ENCODE results near the gene HPX. TPM values are rescaled to one million over a fixed set of nuclear protein-coding genes. Genes with fewer than 3 reads are reported as not detected.

HPX gene
- total RNA-seq, 4 donors from 2014 or later, result 8.7 to 17.6 TPM; not detected in 2

GRCh38 chr11:6486938-6487337 lies 46.2 kb upstream of the HPX start:
- no peak for ATAC-seq
- no peak overlapping the region for H3K27ac ChIP-seq
- no peaks in the 10 kb centered on the region for H3K9me3 ChIP-seq
- no peak for DNase-seq
- peaks cover 0 to 38% of the 10 kb centered on the region in 2 donors for H3K36me3 ChIP-seq
- no peaks in the 10 kb centered on the region for H3K27me3 ChIP-seq
- intact Hi-C loops (cut with DNase I; ENCODE audit: low total_unique reads), result no loop called here
- no peak overlapping the region for H3K4me3 ChIP-seq
- in situ Hi-C loops (cut with MboI; ENCODE audit: low sequenced_read_pairs in 4 of 4), result loop anchor here in 3 of 4 donors (25.0 kb wide), 1 partner anchor 250 kb away; the partner anchor contains the start of genes CNGA4 (in 3 of the 3) and FHIP1B (in 3 of the 3)
- H3K4me1 ChIP-seq, result peaks cover 11 to 18% of the 10 kb centered on the region in 2 donors
- TF ChIP-seq CTCF (IDR thresholded peaks at IDR 0.05 in 4 of 5, conservative IDR thresholded peaks at IDR 0.05 in 1 of 5) (no peak), POLR2A (IDR thresholded peaks at IDR 0.05) (no peak)

DNA sequence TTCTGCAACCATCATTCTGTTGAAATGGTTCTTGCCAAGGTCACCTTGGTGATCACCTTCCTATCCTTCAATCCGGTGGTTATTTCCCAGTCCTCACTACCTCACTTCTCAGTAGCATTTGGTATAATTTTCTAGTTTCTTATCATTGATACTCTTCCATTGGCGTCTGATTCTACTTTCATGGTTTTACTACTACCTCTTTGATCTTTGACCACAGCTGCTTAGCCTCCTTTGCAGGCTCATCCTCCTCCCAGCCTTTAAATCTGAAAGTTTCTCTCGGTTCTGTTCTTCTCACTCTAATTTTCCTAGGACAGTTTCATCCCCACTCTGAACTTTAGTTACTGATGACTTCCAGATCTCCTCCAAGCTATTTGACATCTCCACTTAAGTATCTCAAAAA lies 45.5 kb upstream of the HPX start:
- in situ Hi-C loops (cut with MboI; ENCODE audit: low sequenced_read_pairs in 4 of 4), result loop anchor here in 3 of 4 donors (25.0 kb wide), 1 partner anchor 249 kb away; the partner anchor contains the start of genes CNGA4 (in 3 of the 3) and FHIP1B (in 3 of the 3)
- no peaks in the 10 kb centered on the region for H3K9me3 ChIP-seq
- intact Hi-C loops (cut with DNase I; ENCODE audit: low total_unique reads), result no loop called here
- no peak for ATAC-seq
- no peak for DNase-seq
- H3K36me3 ChIP-seq, result peaks cover 0 to 38% of the 10 kb centered on the region in 2 donors
- TF ChIP-seq CTCF (IDR thresholded peaks at IDR 0.05 in 4 of 5, conservative IDR thresholded peaks at IDR 0.05 in 1 of 5), result no peak
- TF ChIP-seq POLR2A (IDR thresholded peaks at IDR 0.05), result no peak
- no peaks in the 10 kb centered on the region for H3K27me3 ChIP-seq
- no peak overlapping the region for H3K4me3 ChIP-seq
- no peak overlapping the region for H3K27ac ChIP-seq
- H3K4me1 ChIP-seq, result peaks cover 12 to 19% of the 10 kb centered on the region in 2 donors

GRCh38 chr11:6485661-6486060 lies 44.9 kb upstream of the HPX start:
- Histone ChIP-seq H3K27ac (no peak overlapping the region), H3K27me3 (no peaks in the 10 kb centered on the region), H3K9me3 (no peaks in the 10 kb centered on the region), H3K36me3 (peaks cover 0 to 38% of the 10 kb centered on the region in 2 donors), H3K4me3 (no peak overlapping the region), H3K4me1 (peaks cover 15 to 21% of the 10 kb centered on the region in 2 donors)
- DNase-seq, result no peak
- no peak for ATAC-seq
- in situ Hi-C loops (cut with MboI; ENCODE audit: low sequenced_read_pairs in 4 of 4), result loop anchor here in 3 of 4 donors (25.0 kb wide), 1 partner anchor 248 kb away; the partner anchor contains the start of genes CNGA4 (in 3 of the 3) and FHIP1B (in 3 of the 3)
- TF ChIP-seq CTCF (IDR thresholded peaks at IDR 0.05 in 4 of 5, conservative IDR thresholded peaks at IDR 0.05 in 1 of 5) (no peak), POLR2A (IDR thresholded peaks at IDR 0.05) (no peak)
- intact Hi-C loops (cut with DNase I; ENCODE audit: low total_unique reads), result no loop called here

- DNase-seq (no peak), ATAC-seq (no peak)
- Histone ChIP-seq H3K27ac (peak overlapping the region in 3 of 4 donors; percentile 94 to 97 (median 95)), H3K9me3 (no peaks in the 10 kb centered on the region), H3K4me1 (peaks cover 24 to 31% of the 10 kb centered on the region in 2 donors), H3K36me3 (peaks cover 0 to 47% of the 10 kb centered on the region in 2 donors), H3K27me3 (no peaks in the 10 kb centered on the region), H3K4me3 (no peak overlapping the region)
- intact Hi-C loops (cut with DNase I; ENCODE audit: low total_unique reads), result loop anchor here (5.0 kb wide), 4 partner anchors 119 to 246 kb away; partner anchors contain the start of genes CNGA4, ILK, RRP8 and TPP1
- in situ Hi-C loops (cut with MboI; ENCODE audit: low sequenced_read_pairs in 4 of 4), result loop anchor here in 3 of 4 donors (25.0 kb wide), 1 partner anchor 246 kb away; the partner anchor contains the start of genes CNGA4 (in 3 of the 3) and FHIP1B (in 3 of the 3)
- TF ChIP-seq CTCF (IDR thresholded peaks at IDR 0.05 in 4 of 5, conservative IDR thresholded peaks at IDR 0.05 in 1 of 5) (no peak), POLR2A (IDR thresholded peaks at IDR 0.05) (no peak)
Measured at GRCh38 chr11:6483015-6483414, 42.2 kb upstream of the HPX start.
